Activated B cell treated with CpG ODN at 0.5 μM for 24 hours (primary cell): ENCODE results near the gene ALDH7A1. TPM values are rescaled to one million over a fixed set of nuclear protein-coding genes. Genes with fewer than 3 reads are reported as not detected.

Experiments used
- ATAC-seq: fragments of 200-7000 bp; cut with Tn5 transposase; one replicate; pipeline ENCODE4 v1.10.0; 2021; ENCODE audit warnings: low read depth, mild to moderate bottlenecking, moderate library complexity
- CTCF ChIA-PET: fragments of 350-600 bp; sonication (Branson Sonifier 250); formaldehyde crosslinking; loops from one replicate; lab custom pipeline; 2021; ENCODE audit warnings: antibody characterized with exemption; lab: Charles Lee
- POLR2A ChIA-PET: fragments of 350-600 bp; sonication (Branson Sonifier 250); formaldehyde crosslinking; loops from one replicate; lab custom pipeline; 2021; ENCODE audit warnings: antibody characterized with exemption; lab: Charles Lee
- DNase-seq: peaks from one replicate; pipeline ENCODE4 v3.0.0; 2022
- H3K27ac Mint-ChIP-seq: one replicate; pipeline ENCODE4 v1.8.0; 2020; ENCODE audit warnings: mixed read lengths
- H3K27me3 Mint-ChIP-seq: one replicate; pipeline ENCODE4 v1.8.0; 2021; ENCODE audit warnings: mixed read lengths
- H3K36me3 Mint-ChIP-seq: one replicate; pipeline ENCODE4 v1.8.0; 2021; ENCODE audit warnings: low read depth, mixed read lengths
- H3K4me1 Mint-ChIP-seq: one replicate; pipeline ENCODE4 v1.8.0; 2021; ENCODE audit warnings: mixed read lengths
- H3K4me3 Mint-ChIP-seq: one replicate; pipeline ENCODE4 v1.8.0; 2020; ENCODE audit warnings: mild to moderate bottlenecking, mixed read lengths
- H3K9me3 Mint-ChIP-seq: one replicate; pipeline ENCODE4 v1.8.0; 2020; ENCODE audit warnings: mixed read lengths
- intact Hi-C: fragments of 100-400 bp; cut with micrococcal nuclease; formaldehyde crosslinking; loops from one replicate; pipeline ENCODE4 v1.15.1; 2024
- total RNA-seq: library from RNA; stranded (reverse); gene quantifications from 2 replicates; pipeline ENCODE4 v1.2.3, GENCODE V29; 2022
- TF ChIP-seq, protein P1 (sequence below): fragments of 200-600 bp; IDR thresholded peaks from one replicate; pipeline ENCODE4 v1.8.0; 2022; ENCODE audit warnings: antibody characterized with exemption, mild to moderate bottlenecking

ALDH7A1 gene
- total RNA-seq, 1 donor from 2014 or later = 0.95 TPM

DNA sequence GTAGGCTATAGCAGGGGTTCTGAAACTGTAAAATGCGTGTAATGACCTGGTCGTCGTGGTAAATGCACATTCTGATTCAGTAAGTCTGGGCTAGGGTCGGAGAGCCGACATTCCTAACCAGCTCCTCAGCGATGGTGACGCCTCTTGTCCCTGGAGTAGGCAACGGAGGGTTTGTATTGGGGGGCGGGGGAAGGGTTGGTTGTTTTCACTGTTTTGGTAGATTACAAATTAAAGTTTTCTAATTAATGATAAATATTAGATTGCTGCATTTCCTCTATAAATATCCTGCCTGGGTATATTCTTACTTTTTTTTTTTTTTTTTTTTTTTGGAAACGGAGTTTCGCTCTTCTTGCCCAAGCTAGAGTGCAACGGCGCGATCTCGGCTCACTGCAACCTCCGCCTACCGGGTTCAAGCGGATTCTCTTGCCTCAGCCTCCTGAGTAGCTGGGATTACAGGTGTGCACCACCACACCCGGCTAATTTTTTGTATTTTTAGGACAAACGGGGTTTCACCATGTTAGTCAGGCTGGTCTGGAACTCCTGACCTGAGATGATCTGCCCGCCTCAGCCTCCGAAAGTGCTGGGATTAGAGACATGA is 566 bp upstream of the ALDH7A1 start:
- ChIA-PET POLR2A (no interaction called here), CTCF (no interaction called here)
- H3K27me3 Mint-ChIP-seq = peaks cover 2% of the 10 kb centered on the region
- peak overlapping the region; percentile 86 for H3K4me3 Mint-ChIP-seq
- peaks cover 14% of the 10 kb centered on the region for H3K4me1 Mint-ChIP-seq
- no peaks in the 10 kb centered on the region for H3K36me3 Mint-ChIP-seq
- TF ChIP-seq, protein P1, sequence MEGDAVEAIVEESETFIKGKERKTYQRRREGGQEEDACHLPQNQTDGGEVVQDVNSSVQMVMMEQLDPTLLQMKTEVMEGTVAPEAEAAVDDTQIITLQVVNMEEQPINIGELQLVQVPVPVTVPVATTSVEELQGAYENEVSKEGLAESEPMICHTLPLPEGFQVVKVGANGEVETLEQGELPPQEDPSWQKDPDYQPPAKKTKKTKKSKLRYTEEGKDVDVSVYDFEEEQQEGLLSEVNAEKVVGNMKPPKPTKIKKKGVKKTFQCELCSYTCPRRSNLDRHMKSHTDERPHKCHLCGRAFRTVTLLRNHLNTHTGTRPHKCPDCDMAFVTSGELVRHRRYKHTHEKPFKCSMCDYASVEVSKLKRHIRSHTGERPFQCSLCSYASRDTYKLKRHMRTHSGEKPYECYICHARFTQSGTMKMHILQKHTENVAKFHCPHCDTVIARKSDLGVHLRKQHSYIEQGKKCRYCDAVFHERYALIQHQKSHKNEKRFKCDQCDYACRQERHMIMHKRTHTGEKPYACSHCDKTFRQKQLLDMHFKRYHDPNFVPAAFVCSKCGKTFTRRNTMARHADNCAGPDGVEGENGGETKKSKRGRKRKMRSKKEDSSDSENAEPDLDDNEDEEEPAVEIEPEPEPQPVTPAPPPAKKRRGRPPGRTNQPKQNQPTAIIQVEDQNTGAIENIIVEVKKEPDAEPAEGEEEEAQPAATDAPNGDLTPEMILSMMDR = no peak
- H3K9me3 Mint-ChIP-seq = no peaks in the 10 kb centered on the region
- ATAC-seq = no peak
- intact Hi-C loops = no loop called here
- no peak overlapping the region for H3K27ac Mint-ChIP-seq
- no peak for DNase-seq

DNA sequence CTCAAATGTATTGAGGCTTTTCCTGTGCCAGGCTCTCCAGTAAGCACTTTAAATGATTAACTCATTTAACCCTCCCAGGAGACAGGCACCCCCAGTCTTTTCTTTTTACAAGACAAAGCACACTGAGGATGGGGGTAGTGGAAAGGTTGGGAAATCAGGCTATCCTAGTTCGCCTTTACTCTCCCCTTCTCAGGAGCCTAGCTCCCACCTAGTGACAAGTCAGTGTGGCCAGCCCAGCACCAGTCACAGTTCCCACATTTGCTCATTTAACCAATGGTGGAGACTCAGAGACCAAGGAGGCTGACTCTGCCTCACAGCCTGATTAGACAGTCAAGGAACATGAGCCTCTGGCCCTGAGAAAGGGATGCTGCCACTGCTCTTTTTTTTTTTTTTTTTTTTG is 3.5 kb downstream of the ALDH7A1 start:
- H3K4me3 Mint-ChIP-seq = no peak overlapping the region
- peaks cover 2% of the 10 kb centered on the region for H3K27me3 Mint-ChIP-seq
- intact Hi-C loops = no loop called here

DNA sequence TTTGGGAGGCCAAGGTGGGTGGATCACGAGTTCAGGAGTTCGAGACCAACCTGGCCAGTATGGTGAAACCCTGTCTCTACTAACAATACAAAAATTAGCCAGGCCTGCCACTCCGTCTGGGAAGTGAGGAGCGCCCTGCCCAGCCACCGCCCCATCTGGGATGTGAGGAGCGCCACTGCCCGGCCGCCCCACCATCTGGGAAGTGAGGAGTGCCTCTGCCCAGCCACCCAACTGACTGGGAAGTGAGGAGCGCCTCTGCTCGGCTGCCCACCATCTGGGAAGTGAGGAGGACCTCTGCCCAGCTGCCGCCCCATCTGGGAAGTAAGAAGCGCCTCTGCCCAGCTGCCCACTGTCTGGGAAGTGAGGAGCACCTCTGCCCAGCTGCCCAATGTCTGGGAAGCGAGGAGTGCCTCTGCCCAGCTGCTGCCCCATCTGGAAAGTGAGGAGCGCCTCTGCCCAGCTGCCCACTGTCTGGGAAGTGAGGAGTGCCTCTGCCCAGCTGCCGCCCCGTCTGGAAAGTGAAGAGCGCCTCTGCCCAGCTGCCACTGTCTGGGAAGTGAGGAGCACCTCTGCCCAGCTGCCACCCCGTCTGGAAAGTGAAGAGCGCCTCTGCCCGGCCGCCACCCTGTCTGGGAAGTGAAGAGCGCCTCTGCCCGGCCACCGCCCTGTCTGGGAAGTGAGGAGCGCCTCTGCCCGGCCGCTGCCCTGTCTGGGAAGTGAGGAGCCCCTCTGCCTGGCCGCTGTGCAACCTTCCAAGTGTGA is 5.3 kb downstream of the ALDH7A1 start:
- H3K4me3 Mint-ChIP-seq = no peak overlapping the region
- peaks cover 2% of the 10 kb centered on the region for H3K27me3 Mint-ChIP-seq
- intact Hi-C loops = no loop called here
- peaks cover 6% of the 10 kb centered on the region for H3K4me1 Mint-ChIP-seq
- ChIA-PET POLR2A (no interaction called here), CTCF (no interaction called here)
- H3K36me3 Mint-ChIP-seq = no peaks in the 10 kb centered on the region
- DNase-seq (no peak), ATAC-seq (no peak)
- TF ChIP-seq, protein P1 = no peak
- H3K9me3 Mint-ChIP-seq = no peaks in the 10 kb centered on the region
- no peak overlapping the region for H3K27ac Mint-ChIP-seq

More for the DNA sequence above, 3.5 kb downstream of the ALDH7A1 start:
- POLR2A ChIA-PET = no interaction called here
- Mint-ChIP-seq H3K9me3 (no peaks in the 10 kb centered on the region), H3K36me3 (no peaks in the 10 kb centered on the region), H3K4me1 (peaks cover 11% of the 10 kb centered on the region), H3K27ac (no peak overlapping the region)
- ATAC-seq (no peak), DNase-seq (no peak)
- CTCF ChIA-PET = no interaction called here
- TF ChIP-seq, protein P1 = no peak

DNA sequence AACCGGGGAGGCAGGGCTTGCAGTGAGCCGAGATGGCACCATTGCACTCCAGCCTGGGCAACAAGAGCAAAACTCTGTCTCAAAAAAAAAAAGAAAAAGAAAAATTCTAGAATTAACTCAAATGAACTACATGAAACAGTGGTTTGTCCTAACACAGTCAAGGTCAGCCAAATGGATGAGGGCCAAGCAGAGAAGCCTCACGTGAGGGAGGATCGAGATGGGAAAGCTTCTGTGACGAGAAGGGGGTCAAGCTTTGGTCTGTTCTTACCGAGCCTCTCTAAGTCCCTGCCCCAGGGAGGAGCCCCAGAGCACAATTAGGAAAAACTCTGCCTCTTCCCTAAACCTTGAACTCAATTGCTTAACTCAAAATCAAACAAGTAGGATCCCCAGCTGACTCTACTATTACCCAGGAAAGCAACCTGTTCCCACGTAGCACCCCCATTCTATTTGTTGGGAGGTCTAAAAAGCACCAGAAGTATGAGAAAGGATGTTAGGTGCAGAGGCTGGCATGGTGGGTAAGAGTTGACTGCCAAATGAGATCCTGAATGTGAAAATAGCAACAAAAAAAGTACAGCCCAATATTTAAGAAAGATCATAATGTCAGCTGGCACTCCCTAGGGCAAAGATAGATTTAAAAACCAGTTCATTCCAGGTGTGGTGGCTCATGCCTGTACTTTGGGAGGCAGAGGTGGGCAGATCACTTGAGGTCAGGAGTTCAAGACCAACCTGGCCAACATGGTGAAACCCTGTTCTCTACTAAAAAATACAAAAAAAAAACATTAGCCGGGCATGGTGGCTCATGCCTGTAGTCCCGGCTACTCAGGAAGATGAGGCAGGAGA is 7.2 kb downstream of the ALDH7A1 start:
- ChIA-PET POLR2A (no interaction called here), CTCF (no interaction called here)
- peaks cover 2% of the 10 kb centered on the region for H3K27me3 Mint-ChIP-seq
- no peak for ATAC-seq
- intact Hi-C loops = no loop called here
- no peak overlapping the region for H3K4me3 Mint-ChIP-seq
- H3K27ac Mint-ChIP-seq = no peak overlapping the region
- no peaks in the 10 kb centered on the region for H3K4me1 Mint-ChIP-seq
- DNase-seq = no peak
- no peaks in the 10 kb centered on the region for H3K36me3 Mint-ChIP-seq
- no peaks in the 10 kb centered on the region for H3K9me3 Mint-ChIP-seq
- TF ChIP-seq, protein P1 = no peak

DNA sequence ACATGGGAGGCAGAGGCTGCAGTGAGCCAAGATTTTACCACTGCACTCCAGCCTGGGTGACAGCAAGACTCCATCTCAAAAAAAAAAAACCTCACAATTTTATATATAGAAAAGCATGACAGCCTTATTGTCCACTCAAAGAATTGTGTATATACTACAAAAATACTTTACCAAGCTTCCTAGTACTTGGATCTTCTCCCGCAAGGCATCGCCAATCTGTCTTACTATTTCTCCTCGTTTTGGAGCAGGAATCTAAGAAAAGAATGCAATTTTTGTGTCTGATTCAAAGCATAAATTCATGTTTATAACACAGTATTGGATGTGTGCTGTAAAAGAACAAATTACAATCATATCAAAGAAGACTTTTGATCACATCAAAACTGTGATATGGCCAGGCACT is 11.3 kb downstream of the ALDH7A1 start:
- CTCF ChIA-PET = no interaction called here
- POLR2A ChIA-PET = no interaction called here
- no peaks in the 10 kb centered on the region for H3K36me3 Mint-ChIP-seq
- H3K9me3 Mint-ChIP-seq = no peaks in the 10 kb centered on the region
- DNase-seq (no peak), ATAC-seq (no peak)
- H3K27ac Mint-ChIP-seq = no peak overlapping the region
- intact Hi-C loops = no loop called here
- H3K4me1 Mint-ChIP-seq = no peaks in the 10 kb centered on the region
- TF ChIP-seq, protein P1 = no peak
- H3K27me3 Mint-ChIP-seq = no peaks in the 10 kb centered on the region
- H3K4me3 Mint-ChIP-seq = no peak overlapping the region
